Measurements from ENCODE around the gene SND1.

GRCh38 chr7:127769696-127770400, 117.9 kb downstream of the SND1 start:
- TF ChIP-seq CTCF (IDR thresholded peaks at IDR 0.05; ENCODE audit: extremely low read depth in 1 of 2, insufficient read depth in 1 of 2, low read depth in 1 of 2, low read length in 2 of 2), result no peak
- no peak for TF ChIP-seq EZH2 (IDR thresholded peaks at IDR 0.05; ENCODE audit: borderline replicate concordance, low read depth, low read length, severe bottlenecking)

Data from endothelial cell of umbilical vein (primary cell).